Rectal smooth muscle tissue (tissue), 1 donor: Measurements from ENCODE around the gene S1PR4.
"Not testable (repeated sequence)": the region's sequence is repeated elsewhere in the genome, so short reads cannot be mapped to it uniquely, and the experiment has no call there.

Experiments used
- H3K27ac ChIP-seq: one replicate; pipeline ENCODE4 v1.7.0; 2013; ENCODE audit warnings: low read depth, low read length, inconsistent platforms
- H3K27me3 ChIP-seq: one replicate; pipeline ENCODE4 v1.7.0; 2013; ENCODE audit warnings: low read length; ENCODE audit not compliant: control insufficient read depth, insufficient read depth
- H3K36me3 ChIP-seq: one replicate; pipeline ENCODE4 v1.7.0; 2013; ENCODE audit warnings: low read length; ENCODE audit not compliant: control insufficient read depth, insufficient read depth
- H3K4me1 ChIP-seq: one replicate; pipeline ENCODE4 v1.7.0; 2013; ENCODE audit warnings: low read length; ENCODE audit not compliant: control insufficient read depth, insufficient read depth
- H3K4me3 ChIP-seq: one replicate; pipeline ENCODE4 v1.7.0; 2013; ENCODE audit warnings: low read length
- H3K9ac ChIP-seq: one replicate; pipeline ENCODE4 v1.7.0; 2013; ENCODE audit warnings: low read length

The S1PR4 gene

GRCh38 chr19:3187662-3188511 is 9.3 kb downstream of the S1PR4 start:
- Histone ChIP-seq H3K36me3 (peaks cover 2% of the 10 kb centered on the region), H3K9ac (no peak overlapping the region), H3K27ac (no peak overlapping the region), H3K27me3 (no peaks in the 10 kb centered on the region), H3K4me3 (no peak overlapping the region), H3K4me1 (peaks cover 7% of the 10 kb centered on the region)

- Histone ChIP-seq H3K27me3 (no peaks in the 10 kb centered on the region), H3K9ac (no peak overlapping the region), H3K27ac (no peak overlapping the region), H3K4me3 (no peak overlapping the region), H3K4me1 (peaks cover 7% of the 10 kb centered on the region), H3K36me3 (peaks cover 2% of the 10 kb centered on the region)
Observed at GRCh38 chr19:3188627-3189596, 10.3 kb downstream of the S1PR4 start.

GRCh38 chr19:3189702-3190469 is 11.3 kb downstream of the S1PR4 start:
- Histone ChIP-seq H3K9ac (no peak overlapping the region), H3K27me3 (no peaks in the 10 kb centered on the region), H3K36me3 (peaks cover 2% of the 10 kb centered on the region), H3K27ac (no peak overlapping the region), H3K4me3 (no peak overlapping the region), H3K4me1 (peaks cover 7% of the 10 kb centered on the region)

- Histone ChIP-seq H3K27ac (no peak overlapping the region), H3K9ac (no peak overlapping the region), H3K36me3 (peaks cover 2% of the 10 kb centered on the region), H3K27me3 (no peaks in the 10 kb centered on the region), H3K4me3 (no peak overlapping the region), H3K4me1 (peaks cover 7% of the 10 kb centered on the region)
Observed at GRCh38 chr19:3190470-3190770, 11.9 kb downstream of the S1PR4 start.

GRCh38 chr19:3190921-3191805 is 12.6 kb downstream of the S1PR4 start:
- Histone ChIP-seq H3K27ac (no peak overlapping the region), H3K9ac (no peak overlapping the region), H3K27me3 (no peaks in the 10 kb centered on the region), H3K4me3 (no peak overlapping the region), H3K4me1 (peaks cover 7% of the 10 kb centered on the region), H3K36me3 (peaks cover 2% of the 10 kb centered on the region)

DNA sequence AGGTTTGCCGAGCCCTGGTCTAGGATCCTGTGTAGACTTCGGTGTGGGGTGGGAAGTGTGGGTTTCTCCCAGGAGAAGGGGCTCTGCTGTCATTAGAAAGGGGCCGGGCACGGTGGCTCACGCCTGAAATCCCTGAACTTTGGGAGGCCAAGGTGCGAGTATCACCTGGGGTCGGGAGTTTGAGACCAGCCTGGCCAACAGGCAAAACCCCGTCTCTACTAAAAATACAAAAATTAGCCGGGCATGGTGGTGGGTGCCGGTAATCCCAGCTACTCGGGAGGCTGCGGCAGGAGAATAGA is 13.2 kb downstream of the S1PR4 start:
- H3K4me3 ChIP-seq, H3K9ac ChIP-seq, H3K4me1 ChIP-seq, H3K27ac ChIP-seq, H3K36me3 ChIP-seq, H3K27me3 ChIP-seq: not testable (repeated sequence)

DNA sequence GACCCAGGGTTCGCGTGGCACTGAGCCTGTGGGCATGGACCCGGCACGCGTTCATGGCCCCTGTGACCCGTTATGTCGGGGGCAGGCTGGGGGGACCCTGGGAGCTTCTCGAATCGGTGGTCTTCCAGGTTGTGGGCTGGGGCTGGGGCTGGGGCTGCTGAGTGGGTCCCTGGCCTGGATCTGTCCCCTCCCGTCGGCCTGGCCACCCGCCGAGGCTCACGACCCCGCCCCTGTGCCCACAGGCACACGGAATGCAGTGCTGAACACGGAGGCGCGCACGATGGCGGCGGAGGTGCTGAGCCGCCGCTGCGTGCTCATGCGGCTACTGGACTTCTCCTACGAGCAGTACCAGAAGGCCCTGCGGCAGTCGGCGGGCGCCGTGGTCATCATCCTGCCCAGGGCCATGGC is 13.7 kb downstream of the S1PR4 start:
- H3K36me3 ChIP-seq: peaks cover 5% of the 10 kb centered on the region
- H3K9ac ChIP-seq: no peak overlapping the region
- no peak overlapping the region for H3K27ac ChIP-seq
- H3K4me3 ChIP-seq: no peak overlapping the region
- no peaks in the 10 kb centered on the region for H3K4me1 ChIP-seq
- no peaks in the 10 kb centered on the region for H3K27me3 ChIP-seq

DNA sequence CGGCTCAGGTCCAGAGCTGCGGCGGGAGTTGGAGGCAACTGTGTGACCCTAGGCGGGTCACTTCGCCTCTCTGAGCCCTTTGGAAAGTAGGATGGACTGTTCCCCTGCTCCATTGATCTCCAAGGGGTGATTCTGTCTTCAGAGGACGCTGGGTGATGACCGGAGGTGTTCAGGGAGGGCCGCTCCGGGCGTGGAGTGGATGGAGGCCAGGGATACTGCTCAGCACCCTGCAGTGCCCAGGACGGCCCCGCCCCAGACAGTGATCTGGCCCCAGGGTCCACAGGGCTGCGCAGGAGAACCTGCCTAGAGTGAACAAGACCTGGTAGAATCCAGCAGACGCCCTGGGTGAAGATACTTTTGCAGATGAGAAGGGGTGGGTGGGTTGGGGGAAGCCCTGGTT is 14.1 kb downstream of the S1PR4 start:
- Histone ChIP-seq H3K4me3 (no peak overlapping the region), H3K4me1 (no peaks in the 10 kb centered on the region), H3K36me3 (peaks cover 5% of the 10 kb centered on the region), H3K27me3 (no peaks in the 10 kb centered on the region), H3K9ac (no peak overlapping the region), H3K27ac (no peak overlapping the region)

DNA sequence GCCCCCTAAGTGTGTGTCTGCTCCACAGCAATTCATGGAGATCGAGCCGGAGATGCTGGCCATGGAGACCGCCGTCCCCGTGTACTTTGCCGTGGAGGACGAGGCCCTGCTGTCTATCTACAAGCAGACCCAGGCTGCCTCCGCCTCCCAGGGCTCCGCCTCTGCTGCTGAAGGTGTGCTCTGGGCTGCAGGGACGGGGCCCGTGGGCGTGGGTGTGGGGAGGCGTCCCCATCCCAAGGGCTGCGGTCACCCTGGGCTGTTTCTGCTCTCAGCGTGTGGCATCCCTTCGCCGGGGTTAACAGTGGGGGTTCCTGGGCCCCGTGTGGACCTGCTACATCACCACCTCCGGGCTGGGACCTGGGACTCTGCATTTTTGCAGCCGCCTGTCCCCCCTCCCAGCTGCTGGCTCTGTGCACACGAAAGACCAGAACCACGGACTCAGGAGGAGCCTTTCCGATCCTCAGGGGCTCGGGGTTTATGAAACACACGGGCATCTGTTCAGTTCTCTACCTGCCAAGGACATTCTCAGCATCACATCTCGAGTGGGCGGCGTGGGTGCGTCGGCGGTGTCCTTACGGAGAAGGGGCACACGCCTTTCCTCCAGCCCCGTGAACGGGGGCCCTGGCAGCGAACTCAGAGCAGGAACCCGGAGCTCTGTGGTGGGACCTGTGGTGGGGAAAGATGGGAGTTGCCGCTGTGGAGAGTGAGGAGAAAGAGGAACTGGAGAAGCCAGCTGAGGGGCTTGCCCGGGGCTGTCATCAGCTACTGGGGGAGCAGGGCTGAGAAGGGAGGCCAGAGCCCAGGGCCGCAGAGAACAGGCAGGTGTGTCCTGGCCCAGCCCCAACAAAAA is 14.9 kb downstream of the S1PR4 start:
- no peaks in the 10 kb centered on the region for H3K27me3 ChIP-seq
- H3K27ac ChIP-seq: no peak overlapping the region
- H3K4me3 ChIP-seq: no peak overlapping the region
- H3K36me3 ChIP-seq: peaks cover 5% of the 10 kb centered on the region
- H3K4me1 ChIP-seq: no peaks in the 10 kb centered on the region
- H3K9ac ChIP-seq: no peak overlapping the region

DNA sequence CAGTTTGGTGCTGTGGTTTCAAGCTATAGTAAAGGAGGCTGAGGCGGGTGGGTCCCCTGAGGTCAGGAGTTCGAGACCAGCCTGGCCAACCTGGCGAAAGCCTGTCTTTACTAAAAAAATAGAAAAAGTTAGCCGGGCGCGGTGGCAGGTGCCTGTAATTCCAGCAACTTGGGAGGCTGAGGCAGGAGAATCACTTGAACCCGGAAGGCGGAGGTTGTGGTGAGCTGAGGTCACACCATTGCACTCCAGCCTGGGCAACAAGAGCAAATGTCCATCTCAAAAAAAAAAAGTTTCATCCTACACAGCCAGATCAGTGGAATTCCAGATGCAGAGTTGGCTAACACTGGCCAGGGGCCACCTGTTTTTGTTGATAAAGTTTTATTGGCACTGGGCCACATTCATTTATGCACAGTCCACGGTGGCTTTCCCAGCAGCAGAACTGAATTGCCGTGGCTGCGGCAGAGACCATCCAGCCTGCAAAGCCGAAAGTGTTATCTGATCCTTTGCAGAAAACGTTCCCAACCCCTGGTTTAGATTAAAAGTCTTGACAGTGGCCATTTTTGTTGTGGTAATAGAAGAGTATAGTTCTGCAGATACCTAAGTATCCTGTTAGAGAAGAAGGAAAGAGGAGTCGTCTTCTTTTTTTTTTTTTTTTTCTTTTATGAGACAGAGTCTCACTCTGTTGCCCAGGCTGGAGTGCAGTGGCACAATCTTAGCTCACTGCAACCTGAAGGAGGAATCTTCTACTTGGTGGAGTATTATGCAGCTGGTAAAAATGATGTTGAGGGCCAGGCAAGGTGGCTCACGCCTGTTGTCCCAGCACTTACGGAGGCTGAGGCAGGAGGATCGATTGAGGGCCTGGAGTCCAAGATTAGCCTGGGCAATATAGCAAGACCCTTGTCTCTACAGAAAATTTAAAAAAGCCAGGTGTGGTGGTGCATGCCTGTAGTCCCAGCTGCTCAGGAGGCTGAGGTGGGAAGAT is 15.8 kb downstream of the S1PR4 start:
- H3K36me3 ChIP-seq: peaks cover 5% of the 10 kb centered on the region
- no peaks in the 10 kb centered on the region for H3K4me1 ChIP-seq
- no peaks in the 10 kb centered on the region for H3K27me3 ChIP-seq
- H3K4me3 ChIP-seq: no peak overlapping the region
- H3K27ac ChIP-seq: no peak overlapping the region
- H3K9ac ChIP-seq: no peak overlapping the region
